BLaER1 treated with 17β-estradiol and CSF1 and Interleukin-3, amounts not matched to agents 10 nM and 100 nM (cell line): Measurements from ENCODE around the gene IGFN1.
A peak's percentile ranks its signal among the peaks of the same experiment; 100 is the strongest.
"Not testable (repeated sequence)": the region's sequence is repeated elsewhere in the genome, so short reads cannot be mapped to it uniquely, and the experiment has no call there.

Experiments
- H3K27ac ChIP-seq, 11 experiments: shearing (Covaris generic); formaldehyde crosslinking; 2 replicates each; pipeline ENCODE4 v1.8.1; 2022
- H3K27me3 ChIP-seq, 11 experiments: shearing (Covaris generic); formaldehyde crosslinking; 2 replicates each; pipeline ENCODE4 v1.8.1; 2022
- H3K36me3 ChIP-seq, 11 experiments: shearing (Covaris generic); formaldehyde crosslinking; 2 replicates each; pipeline ENCODE4 v1.8.1; 2022
- H3K4me1 ChIP-seq, 10 experiments: shearing (Covaris generic); formaldehyde crosslinking; 2 replicates each; pipeline ENCODE4 v1.8.1; 2022
- H3K4me2 ChIP-seq, 11 experiments: shearing (Covaris generic); formaldehyde crosslinking; 2 replicates each; pipeline ENCODE4 v1.8.1; 2022
- H3K4me3 ChIP-seq, 10 experiments: shearing (Covaris generic); formaldehyde crosslinking; 2 replicates each; pipeline ENCODE4 v1.8.1; 2022
- H3K9ac ChIP-seq, 11 experiments: shearing (Covaris generic); formaldehyde crosslinking; 2 replicates each; pipeline ENCODE4 v1.8.1; 2022
- H3K9me3 ChIP-seq, 11 experiments: shearing (Covaris generic); formaldehyde crosslinking; replicated peaks in 1 of 11; 2 replicates each; pipeline ENCODE4 v1.8.1; 2022
- H4K20me1 ChIP-seq, 11 experiments: shearing (Covaris generic); formaldehyde crosslinking; 2 replicates each; pipeline ENCODE4 v1.8.1; 2022
- Cebpa-rat ChIP-seq, 11 experiments: shearing (Covaris generic); IDR thresholded peaks; 2 replicates each; pipeline ENCODE4 v1.8.1; 2022

IGFN1 gene

GRCh38 chr1:201229771-201230635 lies 39.4 kb downstream of the IGFN1 start:
- Histone ChIP-seq H3K9me3 (peaks cover 5 to 19% (median 10%) of the 10 kb centered on the region in 11 experiments; a peak in 19 of 22 replicates), H3K9ac (peak overlapping the region in 2 of 11 experiments; percentile 6 to 30; a peak in 2 of 22 replicates), H3K4me3 (no peak overlapping the region), H4K20me1 (no peaks in the 10 kb centered on the region), H3K4me1 (peaks cover 14 to 58% (median 50%) of the 10 kb centered on the region in 10 experiments), H3K36me3 (no peaks in the 10 kb centered on the region), H3K27ac (peak overlapping the region in 2 of 11 experiments; percentile 22 to 25; a peak in 4 of 22 replicates), H3K4me2 (peak overlapping the region in 9 of 11 experiments; percentile 0 to 94 (median 46); a peak in 16 of 22 replicates), H3K27me3 (peaks cover 0 to 22% (median 0%) of the 10 kb centered on the region in 11 experiments; a peak in 5 of 22 replicates)
- no peak for TF ChIP-seq Cebpa-rat (IDR thresholded peaks at IDR 0.05)

- H3K4me2 ChIP-seq, result 0 out of 22 replicates have a peak overlapping the region, but pooled peaks of 1 of the 11 experiments have one; percentile 94
- no peak overlapping the region for H3K4me3 ChIP-seq
- peaks cover 0 to 15% (median 0%) of the 10 kb centered on the region in 11 experiments; a peak in 5 of 22 replicates for H3K27me3 ChIP-seq
- H3K36me3 ChIP-seq, result no peaks in the 10 kb centered on the region
- H3K27ac ChIP-seq, result no peak overlapping the region
- H3K9me3 ChIP-seq, result peaks cover 5 to 19% (median 10%) of the 10 kb centered on the region in 11 experiments; a peak in 19 of 22 replicates
- peaks cover 8 to 51% (median 43%) of the 10 kb centered on the region in 10 experiments for H3K4me1 ChIP-seq
- H3K9ac ChIP-seq, result no peak overlapping the region
- no peaks in the 10 kb centered on the region for H4K20me1 ChIP-seq
- TF ChIP-seq Cebpa-rat (IDR thresholded peaks at IDR 0.05), result no peak
Measured at GRCh38 chr1:201230676-201231075, 40.1 kb downstream of the IGFN1 start.

DNA sequence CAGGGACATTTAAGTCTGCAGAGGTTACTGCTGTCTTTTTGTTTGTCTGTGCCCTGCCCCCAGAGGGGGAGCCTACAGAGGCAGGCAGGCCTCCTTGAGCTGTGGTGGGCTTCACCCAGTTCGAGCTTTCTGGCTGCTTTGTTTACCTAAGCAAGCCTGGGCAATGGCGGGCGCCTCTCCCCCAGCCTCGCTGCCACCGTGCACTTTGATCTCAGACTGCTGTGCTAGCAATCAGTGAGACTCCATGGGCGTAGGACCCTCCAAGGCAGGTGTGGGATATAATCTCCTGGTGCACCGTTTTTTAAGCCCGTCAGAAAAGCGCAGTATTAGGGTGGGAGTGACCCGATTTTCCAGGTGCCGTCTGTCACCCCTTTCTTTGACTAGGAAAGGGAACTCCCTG lies 49.0 kb downstream of the IGFN1 start:
- not testable (repeated sequence) for H3K4me2 ChIP-seq, H3K36me3 ChIP-seq, H3K27ac ChIP-seq, H3K9ac ChIP-seq, H4K20me1 ChIP-seq, H3K4me3 ChIP-seq, H3K27me3 ChIP-seq
- peaks cover 18 to 24% (median 22%) of the 10 kb centered on the region in 11 experiments for H3K9me3 ChIP-seq
- peaks cover 0 to 13% (median 7%) of the 10 kb centered on the region in 10 experiments; a peak in 8 of 20 replicates for H3K4me1 ChIP-seq

- no peak overlapping the region for H3K4me2 ChIP-seq
- no peak overlapping the region for H3K27ac ChIP-seq
- no peak overlapping the region for H3K9ac ChIP-seq
- no peak for TF ChIP-seq Cebpa-rat (IDR thresholded peaks at IDR 0.05)
- no peaks in the 10 kb centered on the region for H4K20me1 ChIP-seq
- no peak overlapping the region for H3K4me3 ChIP-seq
- H3K9me3 ChIP-seq, result peaks cover 18 to 24% (median 22%) of the 10 kb centered on the region in 11 experiments
- peaks cover 0 to 13% (median 7%) of the 10 kb centered on the region in 10 experiments; a peak in 8 of 20 replicates for H3K4me1 ChIP-seq
- no peaks in the 10 kb centered on the region for H3K36me3 ChIP-seq
- H3K27me3 ChIP-seq, result no peaks in the 10 kb centered on the region; a peak in 1 of 22 replicates
Measured at GRCh38 chr1:201240171-201240570, 49.5 kb downstream of the IGFN1 start.

- peaks cover 0 to 13% (median 7%) of the 10 kb centered on the region in 10 experiments; a peak in 8 of 20 replicates for H3K4me1 ChIP-seq
- H3K27me3 ChIP-seq, result no peaks in the 10 kb centered on the region; a peak in 1 of 22 replicates
- H3K4me3 ChIP-seq, result no peak overlapping the region
- no peak overlapping the region for H3K9ac ChIP-seq
- no peak for TF ChIP-seq Cebpa-rat (IDR thresholded peaks at IDR 0.05)
- no peaks in the 10 kb centered on the region for H3K36me3 ChIP-seq
- H3K27ac ChIP-seq, result peak overlapping the region in 6 of 11 experiments; percentile 17 to 42 (median 28); a peak in 7 of 22 replicates
- H4K20me1 ChIP-seq, result no peaks in the 10 kb centered on the region
- H3K9me3 ChIP-seq, result peaks cover 18 to 24% (median 22%) of the 10 kb centered on the region in 11 experiments
- H3K4me2 ChIP-seq, result peak overlapping the region in 7 of 11 experiments; percentile 3 to 46 (median 12); a peak in 8 of 22 replicates
Measured at GRCh38 chr1:201241736-201242135, 51.1 kb downstream of the IGFN1 start.

DNA sequence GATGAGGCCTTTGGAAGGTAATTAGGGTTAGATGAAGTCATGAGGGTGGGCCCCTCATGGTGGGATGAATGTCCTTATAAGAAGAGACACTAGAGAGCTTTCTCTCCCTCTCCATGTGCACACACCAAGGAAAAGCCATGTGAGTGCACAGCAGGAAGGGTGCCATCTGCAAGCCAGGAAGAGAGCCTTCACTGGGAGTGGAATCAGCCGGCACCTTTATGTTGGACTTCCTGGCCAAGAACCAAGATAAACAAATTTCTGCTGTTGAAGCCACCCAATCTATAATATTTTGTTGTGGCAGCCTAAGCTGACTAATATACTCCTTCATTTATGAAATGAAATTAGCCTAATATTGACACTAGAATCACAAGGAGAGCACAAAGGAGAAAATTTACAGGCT lies 54.5 kb downstream of the IGFN1 start:
- Histone ChIP-seq H3K9me3 (peaks cover 7 to 13% (median 11%) of the 10 kb centered on the region in 11 experiments; a peak in 21 of 22 replicates), H3K27ac (no peak overlapping the region), H3K4me3 (no peak overlapping the region), H3K27me3 (no peaks in the 10 kb centered on the region; a peak in 1 of 22 replicates), H3K4me2 (no peak overlapping the region), H3K36me3 (no peaks in the 10 kb centered on the region), H3K9ac (no peak overlapping the region), H3K4me1 (peaks cover 0 to 13% (median 7%) of the 10 kb centered on the region in 10 experiments; a peak in 8 of 20 replicates), H4K20me1 (no peaks in the 10 kb centered on the region)
- TF ChIP-seq Cebpa-rat (IDR thresholded peaks at IDR 0.05), result no peak

DNA sequence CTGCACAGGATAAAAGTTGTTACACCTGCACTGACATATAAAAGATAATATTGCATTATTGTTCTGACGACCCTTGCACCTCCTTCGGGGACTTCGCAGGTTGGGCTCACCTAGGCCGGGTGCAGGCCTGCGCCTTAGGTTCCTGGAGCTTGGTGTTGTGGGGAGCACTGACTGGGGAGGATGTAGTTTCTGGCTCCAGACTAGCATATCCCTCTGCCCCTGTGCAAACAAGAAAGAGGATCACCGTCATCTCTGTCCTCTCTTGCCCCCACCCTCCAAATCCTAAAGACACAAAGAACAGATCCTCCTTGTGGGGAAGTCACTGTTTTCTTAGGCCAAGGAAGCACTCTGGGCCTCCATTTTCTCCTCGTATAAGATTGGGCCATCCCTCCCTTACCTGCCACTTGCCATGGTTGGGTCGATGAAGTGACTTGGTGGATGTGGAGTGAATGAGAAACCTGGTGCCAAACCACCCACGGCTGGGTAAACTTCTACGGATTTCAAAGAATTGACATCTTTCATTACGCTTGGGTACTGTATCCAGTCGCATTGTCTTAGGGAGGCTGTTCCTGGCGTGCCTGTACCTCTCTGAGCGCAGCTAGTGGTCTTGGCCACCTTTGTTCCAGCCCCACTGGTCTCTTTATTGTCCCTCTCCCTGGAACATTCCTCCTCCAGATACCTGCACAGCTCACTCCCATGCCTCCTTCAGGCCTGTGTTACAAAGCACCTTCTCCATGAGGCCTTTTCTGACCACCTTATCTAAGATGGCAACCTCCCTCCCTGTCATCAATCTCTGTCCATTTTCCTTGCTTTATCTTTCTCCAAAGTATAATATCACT lies 58.3 kb downstream of the IGFN1 start:
- Histone ChIP-seq H4K20me1 (no peaks in the 10 kb centered on the region), H3K27ac (no peak overlapping the region), H3K4me3 (no peak overlapping the region), H3K36me3 (no peaks in the 10 kb centered on the region), H3K9me3 (no peaks in the 10 kb centered on the region), H3K4me1 (no peaks in the 10 kb centered on the region; a peak in 1 of 20 replicates), H3K4me2 (no peak overlapping the region), H3K9ac (no peak overlapping the region), H3K27me3 (no peaks in the 10 kb centered on the region; a peak in 1 of 22 replicates)
- no peak for TF ChIP-seq Cebpa-rat (IDR thresholded peaks at IDR 0.05)

DNA sequence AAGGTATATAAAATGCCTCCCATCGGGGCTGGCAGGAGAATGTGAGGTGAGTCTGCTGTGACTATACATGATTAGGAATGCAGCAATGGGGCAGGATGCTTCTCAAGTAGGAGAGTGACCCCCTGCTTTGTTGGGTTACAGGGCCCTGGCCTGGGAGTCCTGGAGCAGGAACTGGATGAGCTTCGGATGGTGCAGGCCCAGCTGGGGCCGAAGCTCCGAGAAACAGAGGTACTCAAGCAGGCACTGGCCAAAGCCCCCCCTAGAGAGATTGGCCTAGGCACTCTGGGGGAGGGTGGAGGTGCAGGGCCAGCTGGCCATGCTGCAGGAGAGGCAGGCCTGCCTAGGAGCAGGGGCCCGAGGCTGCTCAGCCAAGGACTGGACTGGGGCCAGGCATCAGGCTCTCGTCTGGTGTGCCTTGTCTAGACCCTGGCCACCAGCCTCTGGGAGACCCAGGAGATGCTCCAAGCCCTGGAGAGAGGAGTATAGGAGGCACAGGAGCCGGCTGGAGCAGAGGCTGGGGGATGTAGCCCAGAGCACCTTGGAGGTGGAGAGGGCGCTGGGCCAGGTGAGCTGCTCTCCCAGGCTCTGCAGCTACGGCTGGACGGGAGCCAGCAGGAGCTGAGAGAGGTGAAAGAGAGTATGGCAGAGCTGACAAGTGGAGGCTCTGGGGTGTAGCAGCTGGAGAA lies 59.8 kb downstream of the IGFN1 start:
- Histone ChIP-seq H3K4me1 (peaks cover 0 to 11% (median 5%) of the 10 kb centered on the region in 10 experiments; a peak in 9 of 20 replicates), H3K27me3 (no peaks in the 10 kb centered on the region), H4K20me1 (no peaks in the 10 kb centered on the region), H3K4me3 (no peak overlapping the region), H3K9me3 (no peaks in the 10 kb centered on the region), H3K36me3 (no peaks in the 10 kb centered on the region), H3K27ac (no peak overlapping the region), H3K4me2 (no peak overlapping the region), H3K9ac (no peak overlapping the region)
- no peak for TF ChIP-seq Cebpa-rat (IDR thresholded peaks at IDR 0.05)
